IPS-20b (cell line): ENCODE data around the gene FRMD1.

ENCODE experiments used
- H3K27ac ChIP-seq: one replicate; pipeline ENCODE4 v1.5.1; 2013; ENCODE audit warnings: low read length
- H3K27me3 ChIP-seq: 2 replicates; pipeline ENCODE4 v1.6.1; 2013; ENCODE audit warnings: mild to moderate bottlenecking, low read length, inconsistent platforms; ENCODE audit not compliant: insufficient read depth
- H3K36me3 ChIP-seq: 2 replicates; pipeline ENCODE4 v1.6.1; 2013; ENCODE audit warnings: low read depth, mild to moderate bottlenecking, inconsistent platforms, low read length, moderate library complexity; ENCODE audit not compliant: insufficient read depth
- H3K4me1 ChIP-seq: 2 replicates; pipeline ENCODE4 v1.6.1; 2013; ENCODE audit warnings: mild to moderate bottlenecking, control low read depth, inconsistent platforms, low read length, moderate library complexity; ENCODE audit not compliant: insufficient read depth
- H3K4me3 ChIP-seq: 2 replicates; pipeline ENCODE4 v1.5.1; 2013; ENCODE audit warnings: mild to moderate bottlenecking, low read length, inconsistent platforms
- H3K9ac ChIP-seq: 2 replicates; pipeline ENCODE4 v1.6.1; 2013; ENCODE audit warnings: low read depth, mild to moderate bottlenecking, inconsistent platforms, low read length, moderate library complexity
- H3K9me3 ChIP-seq: 2 replicates; pipeline ENCODE4 v1.6.1; 2013; ENCODE audit warnings: mild to moderate bottlenecking, low read depth, low read length, inconsistent platforms; ENCODE audit not compliant: insufficient read depth

Gene FRMD1

GRCh38 chr6:168120390-168121302 lies 41.6 kb upstream of the FRMD1 start:
- H3K27ac ChIP-seq = no peak overlapping the region
- H3K9ac ChIP-seq = no peak overlapping the region
- no peak overlapping the region for H3K4me3 ChIP-seq

GRCh38 chr6:168119539-168119938 lies 40.5 kb upstream of the FRMD1 start:
- no peak overlapping the region for H3K27ac ChIP-seq
- H3K9ac ChIP-seq = no peak overlapping the region
- H3K36me3 ChIP-seq = no peaks in the 10 kb centered on the region
- no peaks in the 10 kb centered on the region for H3K27me3 ChIP-seq
- peaks cover 5% of the 10 kb centered on the region; the same call in 1 of the 2 replicates for H3K4me1 ChIP-seq
- H3K9me3 ChIP-seq = no peaks in the 10 kb centered on the region
- no peak overlapping the region for H3K4me3 ChIP-seq

More at GRCh38 chr6:168120390-168121302, 41.6 kb upstream of the FRMD1 start:
- H3K9me3 ChIP-seq = no peaks in the 10 kb centered on the region
- no peaks in the 10 kb centered on the region for H3K36me3 ChIP-seq
- no peaks in the 10 kb centered on the region for H3K27me3 ChIP-seq
- peaks cover 5% of the 10 kb centered on the region; the same call in 1 of the 2 replicates for H3K4me1 ChIP-seq

DNA sequence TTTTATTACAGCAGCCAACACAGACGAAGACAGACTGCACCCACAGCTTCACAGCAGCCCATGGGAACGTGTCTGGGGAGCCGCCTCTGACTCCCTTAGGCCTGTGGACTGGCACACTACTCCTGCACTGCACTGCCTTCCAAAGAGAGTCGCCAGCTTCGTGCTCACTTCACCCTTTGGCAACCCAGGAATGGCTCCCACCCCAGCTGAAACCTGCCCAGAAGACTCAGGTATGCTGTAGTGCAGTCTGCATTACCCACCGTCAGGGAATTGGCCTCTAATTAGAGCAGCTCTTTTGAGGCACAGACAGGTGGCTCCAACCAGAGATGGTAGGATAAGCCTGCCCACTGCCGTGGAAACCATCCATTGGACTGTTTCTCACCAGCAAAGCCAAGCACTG lies 39.9 kb upstream of the FRMD1 start:
- Histone ChIP-seq H3K9ac (no peak overlapping the region), H3K27me3 (no peaks in the 10 kb centered on the region), H3K4me3 (no peak overlapping the region), H3K9me3 (no peaks in the 10 kb centered on the region), H3K36me3 (no peaks in the 10 kb centered on the region), H3K27ac (no peak overlapping the region), H3K4me1 (peaks cover 1% of the 10 kb centered on the region; the same call in 1 of the 2 replicates)

- H3K4me1 ChIP-seq = no peaks in the 10 kb centered on the region; the same call in 1 of the 2 replicates
- H3K9ac ChIP-seq = no peak overlapping the region
- H3K9me3 ChIP-seq = no peaks in the 10 kb centered on the region
- no peak overlapping the region for H3K4me3 ChIP-seq
- H3K27ac ChIP-seq = no peak overlapping the region
- H3K27me3 ChIP-seq = no peaks in the 10 kb centered on the region
- H3K36me3 ChIP-seq = no peaks in the 10 kb centered on the region
Observed at GRCh38 chr6:168117942-168118341, 38.9 kb upstream of the FRMD1 start.

- Histone ChIP-seq H3K9me3 (no peaks in the 10 kb centered on the region), H3K4me1 (no peaks in the 10 kb centered on the region; the same call in 1 of the 2 replicates), H3K4me3 (no peak overlapping the region), H3K9ac (no peak overlapping the region), H3K36me3 (no peaks in the 10 kb centered on the region), H3K27me3 (no peaks in the 10 kb centered on the region), H3K27ac (no peak overlapping the region)
Observed at GRCh38 chr6:168116975-168117899, 38.2 kb upstream of the FRMD1 start.

DNA sequence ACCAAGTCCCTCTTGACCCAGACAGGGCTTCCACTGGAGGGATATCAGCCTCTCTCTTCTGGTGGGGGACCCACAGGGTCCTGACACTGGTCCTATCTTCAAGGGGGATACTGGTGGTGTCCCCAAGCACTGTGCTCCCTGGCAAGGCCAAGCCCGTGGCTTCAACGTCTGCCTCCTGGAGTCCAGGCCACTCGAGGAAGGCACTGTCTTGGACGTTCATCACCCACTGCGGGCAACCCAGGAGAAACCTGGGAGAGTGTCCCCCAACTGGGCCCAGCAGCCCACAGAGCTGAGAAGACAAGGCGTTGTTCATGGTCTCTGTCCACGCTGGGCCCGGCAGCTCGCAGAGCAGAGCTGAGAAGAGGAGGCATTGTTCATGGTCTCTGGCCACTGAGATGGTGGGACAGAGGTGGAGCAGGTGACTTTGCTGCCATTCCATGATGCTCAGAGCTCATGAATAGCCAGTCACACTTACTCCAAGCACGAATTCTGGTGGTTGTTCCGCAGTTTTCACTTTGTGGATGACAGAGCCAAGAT lies 37.5 kb upstream of the FRMD1 start:
- H3K4me3 ChIP-seq = no peak overlapping the region
- no peaks in the 10 kb centered on the region; the same call in 1 of the 2 replicates for H3K4me1 ChIP-seq
- H3K27me3 ChIP-seq = no peaks in the 10 kb centered on the region
- H3K27ac ChIP-seq = no peak overlapping the region
- no peaks in the 10 kb centered on the region for H3K36me3 ChIP-seq
- H3K9me3 ChIP-seq = no peaks in the 10 kb centered on the region
- no peak overlapping the region for H3K9ac ChIP-seq

DNA sequence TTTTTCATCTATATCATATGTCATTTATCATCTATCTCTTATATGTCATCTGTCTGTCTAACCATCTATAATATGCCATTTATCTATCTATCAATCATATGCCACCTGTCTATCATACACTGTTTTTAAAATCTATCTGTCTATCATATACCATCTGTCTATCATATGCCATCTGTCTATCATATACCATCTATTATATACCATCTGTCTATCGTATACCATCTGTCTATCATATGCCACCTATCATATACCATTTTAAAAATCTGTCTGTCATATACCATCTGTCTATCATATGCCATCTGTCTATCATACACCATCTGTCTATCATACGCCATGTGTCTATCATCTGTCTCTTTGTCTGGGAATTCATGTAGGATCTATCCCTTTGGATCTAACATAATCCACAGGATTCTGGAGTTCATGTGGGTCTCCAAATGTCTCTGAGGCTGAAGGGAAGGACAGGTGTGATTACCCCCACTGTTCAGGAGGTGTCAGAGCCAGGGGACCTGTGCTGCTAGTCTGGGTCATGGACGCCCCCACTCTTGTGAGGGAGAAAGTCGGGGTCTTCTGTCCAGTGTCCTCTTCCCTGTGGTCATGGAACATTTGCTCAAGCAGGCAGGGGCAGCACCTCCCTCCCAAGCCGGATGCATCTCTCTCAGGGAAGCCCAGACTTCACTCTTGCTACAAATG lies 36.9 kb upstream of the FRMD1 start:
- no peaks in the 10 kb centered on the region for H3K36me3 ChIP-seq
- no peaks in the 10 kb centered on the region; the same call in 1 of the 2 replicates for H3K4me1 ChIP-seq
- H3K27me3 ChIP-seq = no peaks in the 10 kb centered on the region
- no peaks in the 10 kb centered on the region for H3K9me3 ChIP-seq
- H3K4me3 ChIP-seq = no peak overlapping the region
- H3K9ac ChIP-seq = no peak overlapping the region
- H3K27ac ChIP-seq = no peak overlapping the region

GRCh38 chr6:168113226-168113625 lies 34.2 kb upstream of the FRMD1 start:
- Histone ChIP-seq H3K4me1 (no peaks in the 10 kb centered on the region), H3K36me3 (no peaks in the 10 kb centered on the region), H3K27me3 (no peaks in the 10 kb centered on the region), H3K27ac (no peak overlapping the region), H3K4me3 (no peak overlapping the region), H3K9me3 (no peaks in the 10 kb centered on the region), H3K9ac (no peak overlapping the region)

GRCh38 chr6:168111911-168112310 lies 32.9 kb upstream of the FRMD1 start:
- Histone ChIP-seq H3K4me3 (no peak overlapping the region), H3K9me3 (no peaks in the 10 kb centered on the region), H3K27me3 (no peaks in the 10 kb centered on the region), H3K9ac (no peak overlapping the region), H3K27ac (no peak overlapping the region), H3K36me3 (no peaks in the 10 kb centered on the region), H3K4me1 (no peaks in the 10 kb centered on the region)

- H3K4me3 ChIP-seq = no peak overlapping the region
- H3K27ac ChIP-seq = no peak overlapping the region
- H3K27me3 ChIP-seq = no peaks in the 10 kb centered on the region
- no peak overlapping the region for H3K9ac ChIP-seq
- no peaks in the 10 kb centered on the region for H3K36me3 ChIP-seq
- no peaks in the 10 kb centered on the region for H3K4me1 ChIP-seq
- H3K9me3 ChIP-seq = no peaks in the 10 kb centered on the region
Observed at GRCh38 chr6:168110437-168110836, 31.4 kb upstream of the FRMD1 start.

GRCh38 chr6:168109171-168109570 lies 30.2 kb upstream of the FRMD1 start:
- H3K36me3 ChIP-seq = no peaks in the 10 kb centered on the region
- H3K9ac ChIP-seq = no peak overlapping the region
- H3K4me1 ChIP-seq = no peaks in the 10 kb centered on the region
- H3K9me3 ChIP-seq = no peaks in the 10 kb centered on the region
- H3K4me3 ChIP-seq = no peak overlapping the region
- no peak overlapping the region for H3K27ac ChIP-seq
- peaks cover 2% of the 10 kb centered on the region; the same call in 1 of the 2 replicates for H3K27me3 ChIP-seq
